ENCODE data around the gene GRIN3B.
A peak's percentile ranks its signal among the peaks of the same experiment; 100 is the strongest.

The GRIN3B gene

GRCh38 chr19:1000591-1001537 is 645 bp downstream of the GRIN3B start:
- no peak for TF ChIP-seq CTCF (IDR thresholded peaks at IDR 0.05)
- peak; percentile 61 for DNase-seq
- Mint-ChIP-seq H3K36me3 (ENCODE audit: low read depth) (no peaks in the 10 kb centered on the region), H3K9me3 (no peaks in the 10 kb centered on the region), H3K4me1 (peaks cover 17% of the 10 kb centered on the region), H3K27me3 (ENCODE audit: low read depth, poor library complexity) (peaks cover 59% of the 10 kb centered on the region), H3K27ac (no peak overlapping the region), H3K4me3 (peak overlapping the region; percentile 68)

- peak overlapping the region; percentile 68 for H3K4me3 Mint-ChIP-seq
- H3K4me1 Mint-ChIP-seq, result peaks cover 17% of the 10 kb centered on the region
These were observed 1.4 kb downstream of the GRIN3B start for GRCh38 chr19:1001538-1002166.

GRCh38 chr19:1002600-1002999 is 2.4 kb downstream of the GRIN3B start:
- Mint-ChIP-seq H3K4me3 (no peak overlapping the region), H3K27me3 (ENCODE audit: low read depth, poor library complexity) (peaks cover 41% of the 10 kb centered on the region), H3K36me3 (ENCODE audit: low read depth) (peaks cover 8% of the 10 kb centered on the region), H3K4me1 (peaks cover 16% of the 10 kb centered on the region), H3K9me3 (no peaks in the 10 kb centered on the region), H3K27ac (no peak overlapping the region)
- DNase-seq, result no peak
- no peak for TF ChIP-seq CTCF (IDR thresholded peaks at IDR 0.05)

More at GRCh38 chr19:1001538-1002166, 1.4 kb downstream of the GRIN3B start:
- DNase-seq, result peak; percentile 82
- Mint-ChIP-seq H3K36me3 (ENCODE audit: low read depth) (peaks cover 3% of the 10 kb centered on the region), H3K9me3 (no peaks in the 10 kb centered on the region), H3K27me3 (ENCODE audit: low read depth, poor library complexity) (peaks cover 51% of the 10 kb centered on the region), H3K27ac (no peak overlapping the region)
- TF ChIP-seq CTCF (IDR thresholded peaks at IDR 0.05), result peak; percentile 94

DNA sequence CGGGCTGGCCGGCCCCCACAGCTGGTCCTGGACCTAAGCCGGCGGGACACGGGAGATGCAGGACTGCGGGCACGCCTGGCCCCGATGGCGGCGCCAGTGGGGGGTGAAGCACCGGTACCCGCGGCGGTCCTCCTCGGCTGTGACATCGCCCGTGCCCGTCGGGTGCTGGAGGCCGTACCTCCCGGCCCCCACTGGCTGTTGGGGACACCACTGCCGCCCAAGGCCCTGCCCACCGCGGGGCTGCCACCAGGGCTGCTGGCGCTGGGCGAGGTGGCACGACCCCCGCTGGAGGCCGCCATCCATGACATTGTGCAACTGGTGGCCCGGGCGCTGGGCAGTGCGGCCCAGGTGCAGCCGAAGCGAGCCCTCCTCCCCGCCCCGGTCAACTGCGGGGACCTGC is 3.1 kb downstream of the GRIN3B start:
- Mint-ChIP-seq H3K36me3 (ENCODE audit: low read depth) (peaks cover 8% of the 10 kb centered on the region), H3K27ac (no peak overlapping the region), H3K4me3 (no peak overlapping the region), H3K27me3 (ENCODE audit: low read depth, poor library complexity) (peaks cover 34% of the 10 kb centered on the region), H3K4me1 (peaks cover 9% of the 10 kb centered on the region), H3K9me3 (no peaks in the 10 kb centered on the region)
- DNase-seq, result no peak
- no peak for TF ChIP-seq CTCF (IDR thresholded peaks at IDR 0.05)

DNA sequence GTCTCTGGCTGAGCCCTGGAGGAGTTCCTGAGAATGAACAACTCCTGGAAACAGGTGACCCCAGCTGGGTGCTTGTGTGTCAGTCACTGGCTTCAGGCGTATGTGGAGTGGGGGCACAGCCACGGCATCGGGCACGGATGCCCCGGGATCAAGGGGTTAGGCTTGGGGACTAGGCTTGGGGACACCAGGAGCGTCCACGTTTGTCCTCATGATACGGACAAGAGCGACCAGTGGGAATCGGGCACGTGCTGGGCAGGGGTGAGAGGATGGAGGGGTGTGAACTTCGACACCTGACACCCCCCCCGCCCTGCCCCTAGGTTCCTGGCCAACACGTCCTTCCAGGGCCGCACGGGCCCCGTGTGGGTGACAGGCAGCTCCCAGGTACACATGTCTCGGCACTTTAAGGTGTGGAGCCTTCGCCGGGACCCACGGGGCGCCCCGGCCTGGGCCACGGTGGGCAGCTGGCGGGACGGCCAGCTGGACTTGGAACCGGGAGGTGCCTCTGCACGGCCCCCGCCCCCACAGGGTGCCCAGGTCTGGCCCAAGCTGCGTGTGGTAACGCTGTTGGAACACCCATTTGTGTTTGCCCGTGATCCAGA is 4.1 kb downstream of the GRIN3B start:
- Mint-ChIP-seq H3K9me3 (no peaks in the 10 kb centered on the region), H3K36me3 (ENCODE audit: low read depth) (peaks cover 8% of the 10 kb centered on the region), H3K27ac (no peak overlapping the region), H3K4me1 (peaks cover under 1% of the 10 kb centered on the region), H3K4me3 (no peak overlapping the region), H3K27me3 (ENCODE audit: low read depth, poor library complexity) (peaks cover 24% of the 10 kb centered on the region)
- TF ChIP-seq CTCF (IDR thresholded peaks at IDR 0.05), result no peak
- no peak for DNase-seq

Data from nephron progenitor cell (in vitro differentiated cells).